ENCODE results near the gene RNF32. TPM values are rescaled to one million over a fixed set of nuclear protein-coding genes. Genes with fewer than 3 reads are reported as not detected.

The RNF32 gene
- total RNA-seq, 4 donors from 2014 or later, result 0.30 to 4.2 (median 1.5) TPM

GRCh38 chr7:156625580-156625979, 15.0 kb upstream of the RNF32 start:
- TF ChIP-seq CTCF (IDR thresholded peaks at IDR 0.05) (no peak), POLR2A (IDR thresholded peaks at IDR 0.05) (no peak)
- 81 to 82% methylated on average over 2 of the region's 2 CpGs for WGBS, 2 donors
- DNase-seq (ENCODE audit: low spot score in 2 of 2), result no peak
- no peak overlapping the region for H3K4me3 ChIP-seq (ENCODE audit: low read depth, poor library complexity, severe bottlenecking)
- intact Hi-C loops (cut with DNase I; ENCODE audit: low total_unique reads), result no loop called here

- no peak for TF ChIP-seq CTCF (IDR thresholded peaks at IDR 0.05)
- no peak for TF ChIP-seq POLR2A (IDR thresholded peaks at IDR 0.05)
- no peak overlapping the region for H3K4me3 ChIP-seq (ENCODE audit: low read depth, poor library complexity, severe bottlenecking)
- no peak for DNase-seq (ENCODE audit: low spot score in 2 of 2)
- WGBS, 2 donors, result 90 to 94% methylated on average over 7 of the region's 7 CpGs
- intact Hi-C loops (cut with DNase I; ENCODE audit: low total_unique reads), result no loop called here
These were observed 14.2 kb upstream of the RNF32 start for GRCh38 chr7:156626220-156626895.

GRCh38 chr7:156628562-156628961, 12.0 kb upstream of the RNF32 start:
- intact Hi-C loops (cut with DNase I; ENCODE audit: low total_unique reads), result no loop called here
- DNase-seq (ENCODE audit: low spot score in 2 of 2), result no peak
- no peak overlapping the region for H3K4me3 ChIP-seq (ENCODE audit: low read depth, poor library complexity, severe bottlenecking)
- TF ChIP-seq CTCF (IDR thresholded peaks at IDR 0.05) (no peak), POLR2A (IDR thresholded peaks at IDR 0.05) (no peak)

GRCh38 chr7:156629873-156630272, 10.7 kb upstream of the RNF32 start:
- intact Hi-C loops (cut with DNase I; ENCODE audit: low total_unique reads), result no loop called here
- WGBS, 2 donors, result 100% methylated on average over 2 of the region's 2 CpGs

GRCh38 chr7:156634117-156634516, 6.5 kb upstream of the RNF32 start:
- TF ChIP-seq CTCF (IDR thresholded peaks at IDR 0.05) (no peak), POLR2A (IDR thresholded peaks at IDR 0.05) (no peak)
- 71 to 82% methylated on average over 3 of the region's 3 CpGs for WGBS, 2 donors
- no peak overlapping the region for H3K4me3 ChIP-seq (ENCODE audit: low read depth, poor library complexity, severe bottlenecking)
- intact Hi-C loops (cut with DNase I; ENCODE audit: low total_unique reads), result no loop called here
- DNase-seq (ENCODE audit: low spot score in 2 of 2), result no peak

More at GRCh38 chr7:156629873-156630272, 10.7 kb upstream of the RNF32 start:
- TF ChIP-seq CTCF (IDR thresholded peaks at IDR 0.05) (no peak), POLR2A (IDR thresholded peaks at IDR 0.05) (no peak)
- no peak for DNase-seq (ENCODE audit: low spot score in 2 of 2)
- no peak overlapping the region for H3K4me3 ChIP-seq (ENCODE audit: low read depth, poor library complexity, severe bottlenecking)
